K562 (cell line): ENCODE data around the gene PADI1. TPM values are rescaled to one million over a fixed set of nuclear protein-coding genes. Genes with fewer than 3 reads are reported as not detected.

Source experiments
- ATAC-seq: fragments of 200-7000 bp; cut with Tn5 transposase; 3 replicates; pipeline ENCODE4 v1.9.1; 2020; ENCODE audit warnings: moderate library complexity
- BruUV-seq: library from RNA; stranded (reverse); fragments of 400-500 nt; replicated peaks from 2 replicates; lab custom pipeline; 2021; lab: Mats Ljungman, UMichigan
- CTCF ChIA-PET: fragments of 300-600 bp; formaldehyde crosslinking; extraction: SDS; loops from one replicate; lab custom pipeline; 2021; ENCODE audit warnings: low intra/inter-chr PET ratio; lab: Yijun Ruan, JAX
- POLR2A ChIA-PET: fragments of 300-600, 350-650 bp; sonication (Branson Sonifier 250); formaldehyde crosslinking; extraction: SDS; loops from one replicate; lab custom pipeline; 2021; ENCODE audit warnings: antibody characterized with exemption, inconsistent platforms; lab: Yijun Ruan, JAX
- DNase-seq, 4 experiments: peaks; one replicate each; pipeline versions ENCODE4 v3.0.0 to v3.0.0-alpha.2; 2011 to 2018; ENCODE audit warnings: low spot score in 3 of 4, mixed read lengths in 3 of 4; ENCODE audit errors: extremely low read depth in 1 of 4
- FAIRE-seq: peaks from 2 replicates; lab custom pipeline; 2011; peaks lifted over from hg19 to GRCh38; lab: Jason Lieb, UNC
- H2AFZ ChIP-seq: 2 replicates; pipeline ENCODE4 v1.6.0; 2011; ENCODE audit warnings: low read depth, low read length, control low read depth, inconsistent platforms
- H3K27ac ChIP-seq: fragments of 200-600 bp; 3 replicates; pipeline ENCODE4 v1.8.0; 2011; ENCODE audit warnings: low read depth, mild to moderate bottlenecking, control low read depth, inconsistent platforms, low read length, moderate library complexity, mixed read lengths; ENCODE audit errors: extremely low read depth
- H3K27me3 ChIP-seq, 2 experiments: fragments of 300-600 bp in 1 of 2; 2 replicates in 1 of 2; 3 replicates in 1 of 2; pipeline versions ENCODE4 v1.6.0 to v1.8.0; 2011; ENCODE audit warnings: inconsistent platforms in 2 of 2, low read length in 2 of 2, mild to moderate bottlenecking in 1 of 2, mixed read lengths in 1 of 2, moderate library complexity in 1 of 2; ENCODE audit not compliant: control insufficient read depth in 2 of 2, insufficient read depth in 2 of 2
- H3K36me3 ChIP-seq: fragments of 300-600 bp; 3 replicates; pipeline ENCODE4 v1.8.0; 2011; ENCODE audit warnings: mild to moderate bottlenecking, low read length, inconsistent platforms; ENCODE audit not compliant: control insufficient read depth, insufficient read depth
- H3K4me1 ChIP-seq, 2 experiments: fragments of 200-600 bp in 1 of 2; replicated peaks in 1 of 2; 2 replicates in 1 of 2; 3 replicates in 1 of 2; pipeline versions ENCODE4 v1.5.1 to v1.8.0; 2011; ENCODE audit warnings: inconsistent platforms in 2 of 2, low read length in 2 of 2, mild to moderate bottlenecking in 1 of 2, mixed read lengths in 1 of 2, moderate library complexity in 1 of 2; ENCODE audit not compliant: control insufficient read depth in 2 of 2, insufficient read depth in 2 of 2
- H3K4me2 ChIP-seq: 2 replicates; pipeline ENCODE4 v1.6.1; 2011; ENCODE audit warnings: low read length, control low read depth, inconsistent platforms, mixed read lengths; ENCODE audit not compliant: insufficient read depth
- H3K4me3 ChIP-seq: fragments of 200-600 bp; sonication (generic), shearing (Covaris generic); 2 replicates; pipeline ENCODE4 v1.5.1; 2016; ENCODE audit warnings: control low read depth, inconsistent platforms
- H3K79me2 ChIP-seq: fragments of 200-600 bp; 3 replicates; pipeline ENCODE4 v1.8.0; 2011; ENCODE audit warnings: low read length, inconsistent platforms; ENCODE audit not compliant: control insufficient read depth, insufficient read depth
- H3K9ac ChIP-seq, 2 experiments: 2 replicates each; pipeline versions ENCODE4 v1.6.0 to v1.6.1; 2011; ENCODE audit warnings: low read depth in 2 of 2, low read length in 2 of 2, control low read depth in 1 of 2, inconsistent platforms in 1 of 2, mild to moderate bottlenecking in 1 of 2, mixed read lengths in 1 of 2; ENCODE audit not compliant: insufficient read depth in 1 of 2
- H3K9me1 ChIP-seq: one replicate; pipeline ENCODE4 v1.6.0; 2011; ENCODE audit warnings: inconsistent platforms, mild to moderate bottlenecking, low read length, moderate library complexity; ENCODE audit not compliant: control insufficient read depth, insufficient read depth
- H3K9me3 ChIP-seq: replicated peaks from 2 replicates; pipeline ENCODE4 v1.5.1; 2011; ENCODE audit warnings: low read depth, low read length, inconsistent platforms; ENCODE audit not compliant: control insufficient read depth, insufficient read depth
- H4K20me1 ChIP-seq: replicated peaks from 2 replicates; pipeline ENCODE4 v1.6.1; 2011; ENCODE audit warnings: low read length, inconsistent platforms, mixed read lengths; ENCODE audit not compliant: control insufficient read depth, insufficient read depth
- FOXO4 ChIP-seq: fragments of 450-650 bp; formaldehyde crosslinking; IDR thresholded peaks from 2 replicates; pipeline ENCODE4 v1.4.0; 2020; ENCODE audit warnings: mild to moderate bottlenecking, moderate library complexity
- LEF1 ChIP-seq: fragments of 450-650 bp; IDR thresholded peaks from 2 replicates; pipeline ENCODE4 v1.6.1; 2016; ENCODE audit warnings: mild to moderate bottlenecking
- MCM2 ChIP-seq: fragments of 450-650 bp; IDR thresholded peaks from 2 replicates; pipeline ENCODE4 v1.6.1; 2017; ENCODE audit warnings: low read depth, mild to moderate bottlenecking
- NRF1 ChIP-seq, 2 experiments: fragments of 450-650 bp; IDR thresholded peaks in 1 of 2; conservative IDR thresholded peaks in 1 of 2; 2 replicates each; pipeline ENCODE4 v1.6.1; 2014; ENCODE audit warnings: mild to moderate bottlenecking in 2 of 2
- THAP12 ChIP-seq: fragments of 250-450 bp; sonication (Bioruptor Pico); IDR thresholded peaks from 2 replicates; pipeline ENCODE4 v1.9.0; 2021; ENCODE audit warnings: mild to moderate bottlenecking, inconsistent platforms
- ZBTB17 ChIP-seq: fragments of 450-650 bp; formaldehyde crosslinking; IDR thresholded peaks from 2 replicates; pipeline ENCODE4 v1.4.0; 2020; ENCODE audit warnings: mild to moderate bottlenecking
- ZBTB40 ChIP-seq, 2 experiments: fragments of 450-650 bp in 1 of 2; sonication (generic) in 1 of 2; formaldehyde crosslinking in 1 of 2; IDR thresholded peaks; 2 replicates each; pipeline versions ENCODE4 v1.7.1 to v1.9.0; 2016 to 2022; ENCODE audit warnings: inconsistent platforms in 1 of 2, mild to moderate bottlenecking in 1 of 2, missing genetic modification reagents in 1 of 2
- ZNF778 ChIP-seq: fragments of 450-650 bp; formaldehyde crosslinking; IDR thresholded peaks from 2 replicates; pipeline ENCODE4 v1.4.0; 2020; ENCODE audit warnings: mild to moderate bottlenecking, moderate library complexity
- WGBS: fragments of 100-300 bp; shearing (Covaris generic); methylation state at CpG from one replicate; pipeline ENCODE4 v1.1.6; 2016; ENCODE audit warnings: low coverage, mixed read lengths; ENCODE audit not compliant: insufficient coverage; ENCODE audit errors: missing lambda C conversion rate; 5-methylcytosine and 5-hydroxymethylcytosine counted together
- in situ Hi-C: fragments of 300-500 bp; cut with MboI; formaldehyde crosslinking; loops from 4 replicates; pipeline ENCODE4 v1.15.0; 2018; ENCODE audit warnings: inconsistent platforms, mixed read lengths
- intact Hi-C: fragments of 100-400 bp; cut with micrococcal nuclease; formaldehyde crosslinking; loops from 2 replicates; pipeline ENCODE4 v1.14.2; 2022
- polyA plus RNA-seq, 8 experiments: library from polyadenylated mRNA; depleted of rRNA in 4 of 8; stranded (reverse) in 5 of 8; unstranded in 3 of 8; fragments of >200 nt; fragmentation: Nextera tagmentation in 2 of 8; fragmentation: Illumina TruSeq in 1 of 8; extraction: Ambion mirVana in 2 of 8; extraction: Trizol in 1 of 8; gene quantifications; 2 replicates each; pipeline versions ENCODE4 v1.2.1 to v1.2.3, GENCODE V29; 2011 to 2014; ENCODE audit warnings: inconsistent platforms in 1 of 8, missing spikeins in 1 of 8
- total RNA-seq, 7 experiments: library from RNA; depleted of rRNA in 6 of 7; stranded (reverse); fragments of >200 nt in 6 of 7; fragmentation: Illumina TruSeq in 2 of 7; extraction: Trizol in 2 of 7; gene quantifications; 2 replicates each; pipeline versions ENCODE4 v1.2.1 to v1.2.3, GENCODE V29; 2011 to 2021; ENCODE audit warnings: low replicate concordance in 1 of 7

The PADI1 gene
- total and polyA plus RNA-seq, 9 of the 15 experiments (the other 6 are each of a cell fraction or from before 2014, with no cell fraction given), result not detected

GRCh38 chr1:17199267-17200044 lies 5.5 kb upstream of the PADI1 start:
- H3K27ac ChIP-seq, result no peak overlapping the region
- in situ Hi-C loops (no loop called here), intact Hi-C loops (no loop called here)
- peaks cover 6% of the 10 kb centered on the region; the same call in 1 of the 2 replicates for H4K20me1 ChIP-seq
- no peaks in the 10 kb centered on the region for H3K9me1 ChIP-seq
- DNase-seq (no peak), ATAC-seq (no peak), FAIRE-seq (no peak)
- peaks cover 13 to 49% of the 10 kb centered on the region in 2 experiments; a peak in 4 of 5 replicates for H3K27me3 ChIP-seq
- POLR2A ChIA-PET, result interaction anchor here (0.6 to 1.5 kb wide), 5 partner anchors 8 to 153 kb away, joined by 3 to 5 read pairs (median 3); no protein-coding TSS in a partner anchor
- BruUV-seq, result no TSS peak
- 1% methylated on average over 9 of the region's 9 CpGs for WGBS
- no peaks in the 10 kb centered on the region for H3K79me2 ChIP-seq
- no peak overlapping the region for H3K4me3 ChIP-seq
- H3K9ac ChIP-seq, result no peak overlapping the region
- no peak overlapping the region for H2AFZ ChIP-seq
- no peaks in the 10 kb centered on the region for H3K36me3 ChIP-seq
- no peaks in the 10 kb centered on the region for H3K4me1 ChIP-seq
- CTCF ChIA-PET, result no interaction called here
- no peak overlapping the region for H3K4me2 ChIP-seq
- H3K9me3 ChIP-seq, result no peaks in the 10 kb centered on the region
- TF ChIP-seq ZBTB17 (CRISPR knock-in tag) (no peak), FOXO4 (CRISPR knock-in tag) (no peak), LEF1 (no peak), NRF1 (conservative IDR thresholded peaks at IDR 0.05 in 1 of 2, IDR thresholded peaks at IDR 0.05 in 1 of 2) (no peak), ZBTB40 (IDR thresholded peaks at IDR 0.05) (no peak), ZBTB40 (CRISPR knock-in tag; IDR thresholded peaks at IDR 0.05) (no peak), THAP12 (CRISPR knock-in tag) (no peak), MCM2 (no peak), ZNF778 (CRISPR knock-in tag) (no peak)
